OCI-LY7 (cell line): ENCODE results near the gene C1orf174.

Experiments
- EZH2phosphoT487 ChIP-seq: fragments of 200-600 bp; sonication (generic); IDR thresholded peaks from 2 replicates; pipeline ENCODE4 v1.6.1; 2018; ENCODE audit warnings: low read depth, borderline replicate concordance, mild to moderate bottlenecking, mixed run types, antibody characterized with exemption, low read length, moderate library complexity, mixed read lengths
- TF ChIP-seq, protein P1 (sequence below): fragments of 200-600 bp; sonication (generic); conservative IDR thresholded peaks from 2 replicates; pipeline ENCODE4 v1.5.1; 2014; ENCODE audit warnings: mild to moderate bottlenecking, antibody characterized with exemption, low read length, moderate library complexity, mixed read lengths

DNA sequence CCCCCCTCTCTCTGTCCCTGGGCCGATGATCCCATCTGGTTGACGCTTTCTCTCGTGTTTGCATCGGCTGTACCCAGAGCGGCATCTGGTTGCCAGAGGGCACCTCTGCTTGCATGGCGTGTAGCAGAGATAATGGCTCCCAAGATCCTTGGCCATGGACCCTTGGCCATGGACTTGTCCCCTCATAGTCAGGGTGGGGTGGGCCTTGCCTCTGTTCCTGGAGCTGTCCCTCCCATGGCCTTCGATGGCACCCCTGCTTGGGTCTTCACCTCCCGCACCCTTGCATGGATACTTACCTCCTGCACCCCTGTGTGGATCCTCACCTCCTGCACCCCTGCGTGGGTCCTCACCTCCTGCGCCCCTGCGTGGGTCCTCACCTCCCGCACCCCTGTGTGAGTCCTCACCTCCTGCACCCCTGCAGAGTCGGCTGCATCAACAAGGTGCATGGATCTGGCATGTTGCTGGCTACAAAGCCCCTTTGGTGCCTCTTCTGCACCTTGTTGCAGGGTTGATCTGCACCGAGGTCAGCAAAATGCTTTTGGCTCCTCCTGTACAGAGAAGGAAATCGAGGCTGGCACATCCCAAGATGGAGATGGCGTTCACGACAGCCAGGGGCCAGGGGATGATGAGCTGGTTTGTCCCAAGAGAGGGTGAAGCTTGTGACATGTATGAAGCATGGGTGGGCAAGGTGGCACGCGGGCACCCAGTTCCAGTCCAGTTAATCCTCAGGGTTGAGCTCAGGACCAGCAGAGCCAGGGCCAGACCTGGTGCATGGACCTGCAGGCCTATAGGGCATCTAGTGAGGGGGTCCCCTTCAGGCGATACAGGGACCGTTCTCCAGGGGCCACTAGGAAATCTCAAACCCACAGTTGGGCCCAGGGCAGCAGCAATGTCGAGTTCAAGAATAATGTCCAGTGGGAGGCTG is 46.1 kb upstream of the C1orf174 start:
- TF ChIP-seq, protein P1, sequence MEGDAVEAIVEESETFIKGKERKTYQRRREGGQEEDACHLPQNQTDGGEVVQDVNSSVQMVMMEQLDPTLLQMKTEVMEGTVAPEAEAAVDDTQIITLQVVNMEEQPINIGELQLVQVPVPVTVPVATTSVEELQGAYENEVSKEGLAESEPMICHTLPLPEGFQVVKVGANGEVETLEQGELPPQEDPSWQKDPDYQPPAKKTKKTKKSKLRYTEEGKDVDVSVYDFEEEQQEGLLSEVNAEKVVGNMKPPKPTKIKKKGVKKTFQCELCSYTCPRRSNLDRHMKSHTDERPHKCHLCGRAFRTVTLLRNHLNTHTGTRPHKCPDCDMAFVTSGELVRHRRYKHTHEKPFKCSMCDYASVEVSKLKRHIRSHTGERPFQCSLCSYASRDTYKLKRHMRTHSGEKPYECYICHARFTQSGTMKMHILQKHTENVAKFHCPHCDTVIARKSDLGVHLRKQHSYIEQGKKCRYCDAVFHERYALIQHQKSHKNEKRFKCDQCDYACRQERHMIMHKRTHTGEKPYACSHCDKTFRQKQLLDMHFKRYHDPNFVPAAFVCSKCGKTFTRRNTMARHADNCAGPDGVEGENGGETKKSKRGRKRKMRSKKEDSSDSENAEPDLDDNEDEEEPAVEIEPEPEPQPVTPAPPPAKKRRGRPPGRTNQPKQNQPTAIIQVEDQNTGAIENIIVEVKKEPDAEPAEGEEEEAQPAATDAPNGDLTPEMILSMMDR = no peak
- no peak for TF ChIP-seq EZH2phosphoT487
